ENCODE results near the gene PLOD3. TPM values are rescaled to one million over a fixed set of nuclear protein-coding genes. Genes with fewer than 3 reads are reported as not detected.

Gene PLOD3
- total and polyA plus RNA-seq, 2 donors (not counting 3 experiments of a cell fraction or from before 2014, with no cell fraction given): 143 to 170 TPM

DNA sequence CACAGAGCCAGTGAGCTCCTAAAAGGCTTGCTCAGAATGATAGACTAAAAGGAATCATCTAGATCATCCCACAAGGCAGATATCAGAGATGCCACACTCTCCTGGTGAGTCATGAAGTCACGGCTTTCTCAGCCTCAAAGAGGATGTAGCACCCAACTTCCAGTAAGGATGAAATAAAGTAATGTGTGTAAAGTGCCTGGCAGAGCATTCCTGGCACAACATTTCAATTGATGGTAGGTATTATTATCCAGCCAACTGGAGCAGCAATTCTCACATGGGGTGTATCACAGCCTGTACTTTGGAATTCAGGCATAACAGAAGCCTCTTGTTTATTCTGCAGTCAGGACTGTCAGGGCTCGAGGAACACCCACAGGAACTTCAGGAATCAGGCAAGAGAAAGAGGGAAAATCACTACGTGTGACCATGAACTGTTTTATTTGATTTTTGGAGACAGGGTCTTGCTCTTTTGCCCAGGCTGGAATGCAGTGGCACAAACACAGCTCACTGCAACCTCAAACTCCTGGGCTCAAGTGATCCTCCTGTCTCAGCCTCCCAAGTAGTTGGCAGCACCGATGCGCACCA lies 32.0 kb downstream of the PLOD3 start:
- H3K9ac ChIP-seq (replicated peaks; ENCODE audit: extremely low read depth, insufficient read depth, low read length): no peak overlapping the region
- dilution Hi-C loops (cut with MboI; ENCODE audit: extremely low pct_ligation_motif_present, low sequenced_read_pairs) (no loop called here), intact Hi-C loops (cut with micrococcal nuclease) (no loop called here)
- H3K79me2 ChIP-seq (ENCODE audit: control insufficient read depth, insufficient read depth, low read length): no peaks in the 10 kb centered on the region
- FAIRE-seq: no peak
- BruUV-seq (replicated peaks): no TSS peak
- POLR2A ChIA-PET: no interaction called here
- H3K4me2 ChIP-seq (ENCODE audit: insufficient read depth, low read length): no peak overlapping the region
- no peaks in the 10 kb centered on the region for H4K20me1 ChIP-seq (replicated peaks; ENCODE audit: control insufficient read depth, extremely low read depth, insufficient read depth, low read length)
- H2AFZ ChIP-seq (ENCODE audit: low read depth, low read length): no peak overlapping the region
- no peaks in the 10 kb centered on the region for H3K36me3 ChIP-seq (ENCODE audit: control insufficient read depth in 2 of 2, extremely low read depth in 1 of 2, insufficient read depth in 2 of 2, low read length in 2 of 2)
- H3K27ac ChIP-seq (ENCODE audit: insufficient read depth, low read depth, low read length): no peak overlapping the region
- H3K4me3 ChIP-seq (replicated peaks in 1 of 3; ENCODE audit: insufficient read depth in 1 of 3, low read depth in 1 of 3, low read length in 3 of 3): no peak overlapping the region
- H3K9me1 ChIP-seq (replicated peaks; ENCODE audit: control insufficient read depth, extremely low read depth, insufficient read depth, low read length): no peaks in the 10 kb centered on the region
- DNase-seq (ENCODE audit: low read depth, low spot score): no peak
- no peaks in the 10 kb centered on the region for H3K9me3 ChIP-seq (replicated peaks; ENCODE audit: control insufficient read depth, insufficient read depth, low read length)
- CTCF ChIA-PET: interaction anchor here (1.0 to 1.8 kb wide), 2 partner anchors 41 to 97 kb away, joined by 4 to 12 read pairs; no protein-coding TSS in a partner anchor
- H3K27me3 ChIP-seq (ENCODE audit: control insufficient read depth in 2 of 2, insufficient read depth in 2 of 2, low read length in 2 of 2): peaks cover 6 to 10% of the 10 kb centered on the region in 2 experiments
- no peak for TF ChIP-seq MYC (IDR thresholded peaks at IDR 0.05; ENCODE audit: low read depth, low read length)
- TF ChIP-seq POLR2AphosphoS5 (IDR thresholded peaks at IDR 0.05; ENCODE audit: insufficient read depth, low read depth, low read length): no peak
- TF ChIP-seq, protein P1, sequence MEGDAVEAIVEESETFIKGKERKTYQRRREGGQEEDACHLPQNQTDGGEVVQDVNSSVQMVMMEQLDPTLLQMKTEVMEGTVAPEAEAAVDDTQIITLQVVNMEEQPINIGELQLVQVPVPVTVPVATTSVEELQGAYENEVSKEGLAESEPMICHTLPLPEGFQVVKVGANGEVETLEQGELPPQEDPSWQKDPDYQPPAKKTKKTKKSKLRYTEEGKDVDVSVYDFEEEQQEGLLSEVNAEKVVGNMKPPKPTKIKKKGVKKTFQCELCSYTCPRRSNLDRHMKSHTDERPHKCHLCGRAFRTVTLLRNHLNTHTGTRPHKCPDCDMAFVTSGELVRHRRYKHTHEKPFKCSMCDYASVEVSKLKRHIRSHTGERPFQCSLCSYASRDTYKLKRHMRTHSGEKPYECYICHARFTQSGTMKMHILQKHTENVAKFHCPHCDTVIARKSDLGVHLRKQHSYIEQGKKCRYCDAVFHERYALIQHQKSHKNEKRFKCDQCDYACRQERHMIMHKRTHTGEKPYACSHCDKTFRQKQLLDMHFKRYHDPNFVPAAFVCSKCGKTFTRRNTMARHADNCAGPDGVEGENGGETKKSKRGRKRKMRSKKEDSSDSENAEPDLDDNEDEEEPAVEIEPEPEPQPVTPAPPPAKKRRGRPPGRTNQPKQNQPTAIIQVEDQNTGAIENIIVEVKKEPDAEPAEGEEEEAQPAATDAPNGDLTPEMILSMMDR (IDR thresholded peaks at IDR 0.05; ENCODE audit: extremely low read depth in 1 of 2, insufficient read depth in 1 of 2, low read depth in 1 of 2, low read length in 2 of 2): no peak
- no peak for TF ChIP-seq JUN (IDR thresholded peaks at IDR 0.05; ENCODE audit: borderline replicate concordance, insufficient read depth, insufficient read length, low read depth)
- TF ChIP-seq, protein P2, sequence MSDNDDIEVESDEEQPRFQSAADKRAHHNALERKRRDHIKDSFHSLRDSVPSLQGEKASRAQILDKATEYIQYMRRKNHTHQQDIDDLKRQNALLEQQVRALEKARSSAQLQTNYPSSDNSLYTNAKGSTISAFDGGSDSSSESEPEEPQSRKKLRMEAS (IDR thresholded peaks at IDR 0.05; ENCODE audit: insufficient read depth, insufficient read length): no peak
- TF ChIP-seq FOS (IDR thresholded peaks at IDR 0.05; ENCODE audit: borderline replicate concordance, insufficient read depth, low read length): no peak
- no peak for TF ChIP-seq GATA2 (IDR thresholded peaks at IDR 0.05; ENCODE audit: insufficient read depth, insufficient read length, low read depth, low read length)
- no peaks in the 10 kb centered on the region for H3K4me1 ChIP-seq (ENCODE audit: control insufficient read depth, extremely low read depth, insufficient read depth, low read length)
